Skin epidermis (tissue), 12 donors: ENCODE data around the gene TIGD3.

ENCODE experiments used
- H3K27ac ChIP-seq, 21 experiments: fragments of 200-600 bp; sonication (generic) in 11 of 21; one replicate each; pipeline ENCODE4 v1.5.0; 2020; ENCODE audit warnings: mild to moderate bottlenecking in 3 of 21, inconsistent platforms in 2 of 21, moderate library complexity in 2 of 21
- H3K4me3 ChIP-seq, 7 experiments: fragments of 200-600 bp; sonication (generic) in 2 of 7; one replicate each; pipeline ENCODE4 v1.5.0; 2020; ENCODE audit warnings: inconsistent platforms in 2 of 7, mild to moderate bottlenecking in 2 of 7, moderate library complexity in 1 of 7

TIGD3 gene

DNA sequence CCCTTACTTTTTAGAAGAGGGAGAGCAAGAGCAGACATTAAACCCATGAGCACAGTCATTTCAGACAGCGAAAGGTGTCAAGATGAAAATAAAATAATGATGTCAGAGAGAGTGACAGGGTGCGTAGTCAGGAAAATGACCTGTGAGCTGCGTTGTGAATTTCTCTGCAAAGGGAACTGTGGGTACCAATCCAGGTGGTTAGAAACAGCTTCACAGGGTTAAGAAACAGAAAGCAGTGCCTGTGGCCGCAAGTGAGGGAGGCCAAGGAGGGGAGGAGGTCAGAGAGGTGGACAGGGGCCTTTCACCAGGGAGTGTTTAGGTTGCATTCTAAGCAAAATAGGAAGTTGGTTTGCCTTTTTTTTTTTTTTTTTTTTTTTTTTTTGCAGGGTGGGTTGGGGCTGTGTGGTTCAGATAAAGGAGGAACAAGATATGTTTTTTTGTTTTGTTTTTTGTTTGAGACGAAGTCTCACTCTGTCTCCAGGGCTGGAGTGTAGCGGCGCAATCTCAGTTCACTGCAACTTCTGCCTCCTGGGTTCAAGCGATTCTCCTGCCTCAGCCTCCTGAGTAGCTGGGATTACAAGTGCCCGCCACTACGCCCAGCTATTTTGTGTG, 7.9 kb downstream of the TIGD3 start:
- Histone ChIP-seq H3K4me3 (no peak overlapping the region), H3K27ac (peak overlapping the region in 3 of 21 experiments; percentile 14 to 31 (median 17))

DNA sequence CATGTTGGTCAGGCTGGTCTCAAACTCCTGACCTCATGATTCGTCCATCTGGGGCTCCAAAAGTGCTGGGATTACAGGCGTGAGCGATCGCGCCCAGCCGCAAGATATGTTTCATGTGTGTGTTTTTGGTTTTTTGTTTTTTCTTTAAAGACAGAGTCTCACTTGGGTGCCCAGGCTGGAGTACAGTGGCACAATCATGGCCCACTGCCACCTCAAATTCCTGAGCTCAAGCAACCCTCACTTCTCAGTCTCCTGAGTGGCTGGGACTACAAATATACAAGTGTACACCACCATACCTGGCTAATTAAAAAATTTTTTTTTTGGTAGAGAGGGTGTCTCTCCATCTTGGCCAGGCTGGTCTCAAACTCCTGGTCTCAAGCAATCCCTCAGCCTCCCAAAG, 8.4 kb downstream of the TIGD3 start:
- H3K27ac ChIP-seq = peak overlapping the region in 3 of 21 experiments; percentile 14 to 31 (median 17)

DNA sequence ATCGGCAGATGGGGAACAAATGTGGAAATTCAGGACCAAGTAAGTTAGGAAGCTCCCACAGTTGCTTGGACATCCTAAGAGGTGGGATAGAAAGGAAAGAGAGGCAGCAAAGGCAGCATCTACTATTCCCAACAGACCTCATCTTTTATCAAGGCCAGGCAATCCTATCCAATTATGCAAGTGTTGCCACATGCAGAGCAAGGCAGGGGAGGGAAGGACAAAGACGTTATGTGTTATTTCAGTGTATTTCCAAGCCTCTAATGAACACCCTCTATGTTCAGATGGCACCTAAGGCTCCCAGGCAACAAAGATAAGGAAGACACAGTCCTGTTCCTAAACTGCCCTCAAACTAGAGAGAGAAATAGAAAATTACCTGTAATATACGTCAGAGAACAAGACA, 9.2 kb downstream of the TIGD3 start:
- no peak overlapping the region for H3K27ac ChIP-seq
- no peak overlapping the region for H3K4me3 ChIP-seq

More for the DNA sequence above, 8.4 kb downstream of the TIGD3 start:
- H3K4me3 ChIP-seq = no peak overlapping the region

DNA sequence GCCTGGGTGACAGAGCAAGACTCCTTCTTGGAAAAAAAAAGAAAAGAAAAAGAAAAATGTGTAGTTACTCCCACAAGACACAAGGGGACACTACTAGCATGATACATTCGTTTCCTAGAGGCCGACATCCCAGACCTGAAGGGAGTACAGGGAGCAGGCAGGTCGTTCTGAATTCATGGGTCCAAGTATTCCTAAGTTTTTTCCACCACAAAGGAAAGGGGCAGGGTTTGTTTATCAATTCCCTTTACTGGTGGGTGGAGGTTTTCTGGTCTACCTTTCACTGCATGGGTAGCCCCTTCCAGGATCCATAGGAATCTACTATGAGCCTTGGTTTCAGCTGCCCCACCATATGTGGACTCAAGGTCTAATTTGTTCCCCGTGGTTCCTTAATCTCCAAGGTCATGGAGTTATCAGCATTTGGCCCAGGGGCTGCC, 11.8 kb downstream of the TIGD3 start:
- peak overlapping the region in 1 of 21 experiments; percentile 10 for H3K27ac ChIP-seq

DNA sequence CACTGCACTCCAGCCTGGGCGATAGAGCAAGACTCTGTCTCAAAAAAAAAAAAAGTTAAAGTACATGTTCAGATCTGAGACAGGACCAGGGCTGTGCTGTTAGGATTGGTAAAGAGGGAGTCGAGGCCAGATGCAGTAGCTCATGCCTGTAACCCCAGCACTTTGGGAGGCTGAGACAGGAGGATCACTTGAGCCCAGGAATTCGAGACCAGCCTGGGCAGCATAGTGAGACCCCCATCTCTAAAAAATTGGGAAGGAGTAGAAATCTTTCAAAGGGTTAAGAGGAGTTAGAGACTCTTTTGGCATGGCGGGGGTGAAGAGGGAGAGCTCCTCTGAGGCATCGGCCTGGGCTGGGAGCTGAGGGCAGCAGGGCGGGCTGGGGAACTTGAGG, 16.1 kb downstream of the TIGD3 start:
- H3K27ac ChIP-seq = peak overlapping the region in 3 of 21 experiments; percentile 26 to 64 (median 43)
- H3K4me3 ChIP-seq = no peak overlapping the region

More for the DNA sequence above, 11.8 kb downstream of the TIGD3 start:
- H3K4me3 ChIP-seq = no peak overlapping the region

DNA sequence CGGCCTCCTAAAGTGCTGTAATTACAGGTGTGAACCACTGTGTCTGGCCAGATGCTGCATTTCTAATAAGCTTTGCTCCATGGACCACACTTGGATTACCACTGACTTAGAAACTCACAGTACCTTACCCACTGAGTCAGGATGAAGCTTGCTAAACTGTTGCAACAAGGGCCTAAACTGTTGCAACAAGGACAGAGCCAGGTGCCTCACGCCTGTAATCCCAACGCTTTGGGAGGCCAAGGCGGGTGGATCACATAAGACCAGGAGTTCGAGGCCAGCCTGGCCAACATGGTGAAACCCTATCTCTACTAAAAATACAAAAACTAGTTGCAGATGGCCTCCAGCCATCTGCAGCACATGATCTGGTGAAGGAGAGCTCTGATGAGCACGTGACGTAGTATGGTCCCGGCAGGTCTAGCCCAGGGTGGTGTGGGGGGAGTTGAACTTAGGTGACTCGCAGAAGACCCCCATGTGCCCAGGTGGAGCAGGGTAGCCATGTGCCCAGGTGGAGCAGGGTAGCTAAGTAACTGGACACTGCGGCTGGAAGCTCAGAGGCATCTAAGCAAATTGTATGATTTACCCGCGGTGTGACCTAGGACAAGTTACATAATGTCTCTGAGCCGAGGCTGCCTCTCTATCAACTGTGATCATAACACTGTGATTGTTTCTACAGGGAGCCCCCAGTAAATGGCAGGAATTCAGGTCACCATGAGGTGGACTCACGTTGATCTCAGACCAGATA, 19.5 kb downstream of the TIGD3 start:
- no peak overlapping the region for H3K4me3 ChIP-seq
- H3K27ac ChIP-seq = no peak overlapping the region

DNA sequence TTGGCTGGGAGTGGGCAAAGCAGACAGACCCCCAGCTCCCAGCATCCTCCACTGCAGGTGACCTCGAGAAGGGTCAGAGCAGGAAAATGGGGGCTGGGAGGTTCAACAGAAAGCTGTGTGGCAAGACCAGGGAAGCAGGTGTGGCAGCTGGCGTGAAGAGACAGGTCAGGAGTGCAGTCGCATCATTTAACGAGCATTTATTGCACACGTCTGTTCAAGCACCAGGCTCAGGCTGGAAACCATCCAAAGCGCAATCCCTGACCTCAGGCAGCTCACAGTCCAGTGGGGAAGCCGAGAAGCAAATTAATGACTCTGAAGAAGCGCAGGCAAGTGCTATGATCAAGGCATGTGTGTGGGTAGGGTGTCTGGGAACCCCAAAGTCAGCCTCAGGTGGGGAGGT, 20.5 kb downstream of the TIGD3 start:
- Histone ChIP-seq H3K4me3 (no peak overlapping the region), H3K27ac (peak overlapping the region in 1 of 21 experiments; percentile 24)

DNA sequence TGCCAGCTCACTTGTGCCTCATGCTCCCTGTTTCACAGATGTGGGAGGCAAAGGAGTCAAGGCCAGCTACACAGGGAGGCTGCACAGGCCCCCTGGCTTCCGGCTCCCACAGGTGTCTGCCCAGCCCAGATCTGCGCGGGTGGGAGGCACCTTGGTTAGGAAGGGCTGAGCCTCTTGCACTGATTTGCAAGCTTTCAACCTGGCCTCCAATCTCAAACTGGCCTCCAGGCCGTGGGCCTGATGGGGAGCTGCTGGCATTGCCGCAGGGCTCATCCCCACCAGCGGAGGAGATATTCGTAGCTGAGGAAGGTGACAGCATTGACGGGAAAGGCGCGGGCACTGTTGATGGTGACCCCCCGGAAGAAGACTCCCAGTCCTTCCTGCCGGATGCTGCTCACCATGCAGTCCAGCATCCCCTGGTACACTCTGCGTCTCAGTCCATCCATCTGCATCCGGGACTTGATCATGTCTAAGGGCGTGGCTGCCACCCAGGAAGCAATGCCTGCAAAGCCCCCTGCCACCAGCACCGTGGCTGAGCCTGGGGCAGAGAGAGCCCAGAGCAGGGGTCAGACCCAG, 21.7 kb downstream of the TIGD3 start:
- H3K4me3 ChIP-seq = no peak overlapping the region

DNA sequence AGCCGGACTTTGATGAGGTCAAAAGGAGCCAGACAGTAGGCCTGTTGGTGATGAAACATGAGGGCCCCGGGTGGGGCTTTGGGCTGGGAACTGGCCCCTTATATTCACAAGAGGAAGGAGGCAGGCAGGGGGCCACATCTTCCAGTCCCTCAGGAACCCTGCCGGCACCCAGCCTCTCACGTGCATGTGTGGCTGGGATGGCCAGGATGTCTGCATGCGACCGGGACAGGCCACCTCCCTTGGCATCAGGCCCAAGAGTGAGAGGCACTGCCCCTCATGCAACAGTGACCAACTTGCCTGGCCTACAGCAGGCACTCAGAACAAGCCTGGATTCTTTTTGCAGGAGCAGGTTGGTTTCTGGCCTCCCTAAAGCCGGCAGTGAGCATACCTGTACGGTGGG, 22.5 kb downstream of the TIGD3 start:
- H3K27ac ChIP-seq = peak overlapping the region in 3 of 21 experiments; percentile 17 to 73 (median 68)

More for the DNA sequence above, 21.7 kb downstream of the TIGD3 start:
- H3K27ac ChIP-seq = no peak overlapping the region

DNA sequence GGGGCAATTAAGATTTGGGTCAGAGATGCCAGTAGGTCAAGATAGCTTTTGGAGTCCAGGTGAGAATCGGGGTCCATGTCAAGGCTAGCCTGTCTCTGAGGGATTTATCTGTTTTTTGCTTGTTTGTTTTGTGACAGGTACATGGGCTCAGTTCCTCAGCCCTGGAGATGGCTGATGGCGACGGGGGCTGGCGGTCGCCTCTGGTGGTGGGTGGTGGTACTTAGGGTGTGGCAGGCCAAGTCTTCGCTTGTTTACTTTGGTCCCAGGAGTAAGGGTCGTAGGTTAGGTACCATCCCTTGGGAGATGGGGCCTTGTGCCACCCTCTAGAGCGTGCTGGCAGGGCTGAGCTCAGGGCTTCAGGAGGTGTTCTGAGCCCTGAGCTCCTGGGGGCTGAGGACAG, 23.2 kb downstream of the TIGD3 start:
- H3K4me3 ChIP-seq = no peak overlapping the region
- H3K27ac ChIP-seq = peak overlapping the region in 10 of 21 experiments; percentile 15 to 73 (median 48)

More for the DNA sequence above, 22.5 kb downstream of the TIGD3 start:
- no peak overlapping the region for H3K4me3 ChIP-seq

DNA sequence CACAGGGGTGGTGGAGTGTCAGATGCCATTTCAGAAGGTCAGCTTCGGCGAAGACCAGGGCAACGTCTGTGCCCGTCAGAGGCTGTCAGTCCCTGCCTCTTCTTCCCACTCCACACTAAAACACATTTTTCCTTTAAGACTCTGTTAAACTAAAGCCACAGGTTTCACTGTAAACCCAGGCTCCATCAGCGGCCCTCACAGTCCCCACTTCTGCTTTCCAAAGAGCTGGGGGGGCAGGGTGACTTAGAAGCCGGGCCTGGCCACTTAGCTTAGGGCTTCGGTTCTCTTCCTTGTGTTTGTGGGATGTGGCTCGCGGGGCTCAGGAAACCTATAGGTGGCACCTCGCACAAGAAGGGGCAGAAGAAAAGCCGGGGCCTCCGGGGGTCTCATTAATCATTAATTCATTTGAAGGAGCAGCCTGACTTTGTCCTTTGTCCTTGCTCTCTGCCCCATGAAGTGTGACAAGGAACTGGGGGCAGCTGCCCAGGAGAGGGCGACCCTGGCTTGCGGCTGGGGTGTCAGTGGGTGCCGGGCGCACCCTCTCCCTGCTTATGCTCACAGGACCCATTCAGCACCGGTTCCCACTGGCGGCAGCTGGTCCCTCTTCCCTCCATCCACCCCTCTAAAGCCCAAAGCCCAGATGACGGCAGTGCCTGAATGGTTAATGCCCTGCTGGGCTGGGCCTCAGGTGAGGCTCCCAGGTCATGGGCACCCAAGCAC, 23.8 kb downstream of the TIGD3 start:
- Histone ChIP-seq H3K27ac (peak overlapping the region in 10 of 21 experiments; percentile 15 to 73 (median 48)), H3K4me3 (no peak overlapping the region)

DNA sequence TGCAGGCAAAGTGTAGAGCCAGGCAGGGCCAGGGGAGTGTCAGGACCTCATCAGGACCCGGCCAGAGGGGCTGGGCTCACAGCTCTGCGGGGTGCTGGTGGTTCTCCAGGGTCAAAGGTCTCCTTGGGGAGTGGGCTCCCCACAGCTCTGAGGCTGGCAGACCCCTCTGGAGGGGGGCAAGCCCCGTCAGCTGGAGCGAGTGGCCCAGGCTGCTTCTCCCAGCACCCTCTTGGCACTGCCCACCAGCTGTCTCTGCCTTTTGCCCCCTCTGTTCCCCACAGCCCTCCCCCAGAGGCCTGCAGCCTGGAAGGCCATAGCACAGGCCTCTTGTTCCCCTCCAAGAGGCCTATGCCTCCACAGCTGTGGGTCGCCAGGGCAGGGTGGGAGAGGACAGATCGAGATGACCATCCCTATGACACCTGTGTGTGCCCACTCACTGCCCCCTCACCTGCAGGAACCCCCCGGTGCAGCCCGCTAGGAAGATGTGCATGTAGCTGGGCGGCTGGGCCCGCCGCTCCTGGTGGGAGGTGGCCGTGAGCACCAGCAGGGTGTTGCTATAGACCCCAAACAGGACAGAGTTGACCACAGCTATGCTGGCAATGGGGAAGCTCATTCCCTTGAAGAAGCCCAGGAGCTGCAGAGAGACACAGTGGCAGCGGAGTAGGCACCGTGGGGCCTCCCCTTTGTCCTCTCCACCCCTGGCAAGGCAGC, 24.5 kb downstream of the TIGD3 start:
- H3K4me3 ChIP-seq = no peak overlapping the region
- peak overlapping the region in 7 of 21 experiments; percentile 1 to 96 (median 32) for H3K27ac ChIP-seq

DNA sequence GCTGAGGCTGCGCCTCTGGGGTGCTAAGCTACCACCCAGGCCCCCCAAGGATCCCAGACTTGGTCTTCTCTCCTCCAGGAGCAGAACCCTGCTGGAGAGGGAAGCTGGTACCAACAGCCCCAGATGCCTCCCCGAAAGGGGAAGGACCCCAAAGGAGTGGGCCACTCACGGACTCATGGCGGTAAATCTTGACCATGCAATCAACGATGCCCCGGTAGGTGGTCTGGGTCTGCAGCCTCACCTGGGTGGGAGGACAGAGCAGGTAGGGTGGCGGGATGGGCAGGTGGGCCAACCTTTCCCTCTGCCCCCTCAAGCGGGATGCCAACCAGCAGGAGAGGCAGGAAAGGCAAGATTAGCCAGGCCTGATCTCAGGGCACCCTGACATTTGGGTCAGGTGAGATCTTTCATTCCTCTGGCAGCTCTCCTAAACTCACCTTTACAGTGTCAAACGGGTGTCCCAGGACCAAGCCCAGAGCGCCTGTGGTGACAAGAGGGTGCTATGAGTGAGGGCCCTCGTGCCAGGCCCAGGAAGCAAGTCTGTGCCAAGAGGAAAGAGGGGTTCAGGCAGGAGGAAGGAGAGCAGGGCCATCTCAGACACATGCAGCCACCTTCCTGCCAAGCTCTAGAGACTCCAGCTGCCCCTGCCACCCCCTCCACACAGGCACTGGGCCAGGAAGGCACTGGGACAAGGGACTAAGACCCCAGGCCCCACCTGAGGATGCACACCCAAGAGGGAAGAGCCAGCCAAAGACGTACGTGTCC, 25.3 kb downstream of the TIGD3 start:
- H3K27ac ChIP-seq = peak overlapping the region in 9 of 21 experiments; percentile 1 to 99 (median 95)
- H3K4me3 ChIP-seq = no peak overlapping the region

DNA sequence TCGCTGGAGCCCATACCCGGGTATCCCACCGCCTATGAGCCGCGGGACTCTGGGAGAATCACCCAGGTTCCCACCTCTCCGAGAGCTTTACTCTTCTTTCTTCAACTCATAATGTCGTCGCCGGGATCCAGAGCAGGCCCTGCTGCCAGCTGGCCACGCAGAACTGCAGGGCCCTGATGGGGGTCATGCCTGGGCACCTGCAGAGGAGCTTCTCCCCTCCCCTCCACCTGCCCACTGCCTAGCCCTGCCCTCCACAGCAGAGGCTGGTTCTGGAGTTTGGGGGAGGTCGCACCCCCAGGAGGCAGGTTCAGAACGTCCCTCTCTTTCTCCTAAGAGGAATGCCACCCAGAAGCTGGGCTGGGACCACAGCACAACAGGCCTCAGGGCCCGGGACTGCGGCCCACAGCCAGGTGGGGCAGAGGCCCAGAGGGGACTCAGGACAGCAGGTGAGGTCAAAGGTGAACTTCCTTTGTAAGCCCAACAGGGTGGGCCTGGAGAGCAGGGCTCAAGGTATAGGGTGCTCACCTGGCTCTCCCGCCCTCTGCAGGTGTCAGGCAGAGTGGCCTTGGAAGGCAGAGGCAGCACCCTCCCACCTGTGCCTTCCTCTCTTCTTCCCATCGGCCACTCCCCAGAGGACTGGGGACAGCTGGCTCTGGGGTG, 26.0 kb downstream of the TIGD3 start:
- H3K27ac ChIP-seq = peak overlapping the region in 15 of 21 experiments; percentile 87 to 99 (median 97)

DNA sequence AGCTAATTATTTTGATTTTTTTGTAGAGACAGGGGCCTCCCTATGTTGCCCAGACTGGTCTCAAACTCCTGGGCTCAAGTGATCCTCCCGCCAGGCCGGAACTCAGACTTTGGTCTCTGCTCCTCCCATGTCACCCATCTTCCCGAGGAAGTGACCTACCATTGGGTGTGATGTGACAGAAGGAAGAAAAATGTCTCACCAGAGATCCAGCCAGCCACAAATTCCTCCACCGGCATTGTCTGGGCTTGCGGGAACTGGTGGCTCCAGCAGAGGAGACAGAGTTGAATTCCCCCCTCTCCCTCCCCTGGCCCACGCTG, 27.1 kb downstream of the TIGD3 start:
- Histone ChIP-seq H3K27ac (peak overlapping the region; percentile 77 to 99 (median 96)), H3K4me3 (peak overlapping the region; percentile 15 to 44 (median 38))

More for the DNA sequence above, 26.0 kb downstream of the TIGD3 start:
- H3K4me3 ChIP-seq = no peak overlapping the region

DNA sequence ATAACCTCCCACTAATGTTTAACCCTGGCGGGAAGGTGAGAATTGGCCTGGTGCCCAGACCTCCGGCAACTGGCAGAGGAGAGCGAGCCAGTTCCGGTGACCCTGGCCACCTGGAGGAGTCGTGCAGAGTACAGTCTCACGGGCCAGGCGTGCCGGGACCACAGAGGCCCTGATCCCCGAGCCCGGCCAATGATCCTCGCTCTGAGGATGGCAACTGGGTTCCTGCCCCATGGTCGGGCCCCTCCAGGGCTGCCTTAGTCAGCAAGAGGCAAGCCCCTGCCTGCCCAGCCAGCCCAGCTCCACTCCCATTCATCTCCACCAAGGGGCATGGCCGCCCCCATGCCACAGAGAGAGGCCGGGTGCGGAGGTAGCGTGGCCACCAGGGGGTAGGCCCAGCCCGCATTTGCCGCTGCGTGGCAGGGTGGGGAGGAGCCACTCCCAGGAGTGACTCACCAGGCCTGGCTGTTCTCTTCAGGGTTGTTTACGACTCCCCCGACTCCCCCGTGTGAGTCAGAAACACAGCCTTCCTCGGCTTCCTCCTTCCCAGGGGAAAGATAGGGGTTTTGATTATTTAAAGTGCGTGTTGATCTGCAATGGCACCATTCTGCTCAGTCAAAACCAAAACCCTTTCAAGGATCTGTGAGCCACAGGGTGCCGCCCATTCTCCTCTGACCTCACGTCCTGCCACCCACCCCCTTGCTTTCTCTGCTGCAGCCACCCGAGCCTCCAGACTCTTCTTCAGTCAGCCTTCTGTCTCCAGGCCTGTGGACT, 27.7 kb downstream of the TIGD3 start, which contains the start of gene SLC25A45:
TSS of gene SLC25A45 (minus strand) at position 614 of the 771 bp plus-strand sequence. CDS start 695 bp downstream, outside the sequence.
- H3K27ac ChIP-seq = peak within 1 kb of the TSS; percentile 77 to 99 (median 96)
- H3K4me3 ChIP-seq = peak within 1 kb of the TSS; percentile 15 to 44 (median 38)

DNA sequence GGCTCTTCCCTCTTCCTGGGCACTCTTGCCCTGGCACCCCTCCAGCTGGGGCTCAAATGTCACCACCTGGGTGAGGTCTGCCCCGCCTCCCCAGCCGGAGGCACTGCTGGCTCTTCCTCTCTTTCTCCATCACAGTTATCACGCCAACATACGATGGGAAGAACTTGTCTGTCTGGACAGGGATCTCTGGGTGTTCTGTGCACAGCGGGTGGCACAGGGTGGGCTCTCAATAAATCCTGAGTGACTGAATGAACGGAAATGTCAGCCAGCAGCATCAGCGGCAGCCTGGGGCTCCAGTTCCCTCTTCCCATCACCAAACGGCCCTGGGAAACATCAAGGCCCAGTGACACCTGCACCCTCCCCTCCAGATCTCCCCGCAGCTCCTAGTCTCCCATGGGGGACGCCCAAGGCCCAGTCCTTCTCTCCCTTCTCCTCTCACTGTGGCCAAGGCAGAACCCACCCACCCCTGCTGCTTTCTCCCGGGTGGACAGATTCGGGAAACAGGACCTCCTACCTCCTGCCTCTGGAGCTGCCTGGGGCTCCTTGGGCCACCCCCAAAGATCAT, 28.3 kb downstream of the TIGD3 start:
- H3K27ac ChIP-seq = peak overlapping the region; percentile 67 to 99 (median 96)
- peak overlapping the region; percentile 15 to 44 (median 38) for H3K4me3 ChIP-seq
